Activated T-cell treated with anti-CD3 and anti-CD28 coated beads, Interleukin-2, amount 50 U/mL, for 48 hours (primary cell): Measurements from ENCODE around the gene QRICH2.
"Not testable (repeated sequence)": the region's sequence is repeated elsewhere in the genome, so short reads cannot be mapped to it uniquely, and the experiment has no call there.

Experiments
- DNase-seq, 2 experiments: peaks; one replicate each; pipeline ENCODE4 v3.0.0-alpha.2; 2020

QRICH2 gene

DNA sequence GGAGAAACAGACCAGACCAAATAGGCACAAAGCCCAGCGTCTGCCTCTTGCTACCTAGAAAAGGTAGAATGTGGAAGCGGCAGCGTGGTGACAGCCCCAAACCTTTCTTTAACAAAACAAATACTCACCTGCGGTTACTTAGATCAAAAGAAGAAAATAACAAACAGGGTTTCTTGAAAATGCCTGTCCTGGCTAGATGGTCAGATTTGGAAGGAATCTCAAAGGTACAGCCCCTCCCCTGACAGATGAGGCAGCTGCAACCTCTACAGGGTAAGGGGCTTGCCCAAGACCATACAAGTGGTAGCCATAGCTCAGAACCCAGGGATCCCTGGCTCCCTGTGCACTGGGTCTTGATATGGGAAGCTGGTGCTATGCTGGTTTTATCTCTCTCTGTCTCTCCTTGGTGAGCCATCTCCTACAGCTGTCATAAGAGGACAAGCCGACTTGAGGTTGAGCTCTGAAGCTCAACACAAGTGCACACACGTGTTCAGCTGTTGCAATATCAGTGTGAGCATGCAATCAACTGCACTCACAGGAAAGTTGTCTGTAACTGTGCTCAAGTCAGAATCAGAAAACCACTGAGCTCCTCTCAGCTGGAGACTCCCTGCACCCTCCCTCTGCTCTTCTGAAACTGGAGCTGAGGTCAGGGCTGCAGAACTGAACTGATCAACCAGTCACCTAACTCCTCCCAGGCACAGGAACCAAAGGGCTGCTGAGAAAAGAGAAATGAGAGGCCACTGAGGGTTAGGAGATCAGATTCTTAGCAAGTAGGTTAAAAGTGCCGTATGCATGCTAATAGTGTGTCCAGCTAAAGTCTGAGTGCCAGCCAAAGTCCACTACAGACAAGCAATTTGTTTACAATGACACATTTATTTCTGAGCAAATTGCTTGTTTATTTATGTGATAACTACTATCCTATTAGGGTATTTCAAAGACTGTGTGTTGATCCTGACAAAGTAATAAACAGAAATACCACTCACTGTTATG, 61.7 kb downstream of the QRICH2 start:
- DNase-seq, result peak; percentile 69 to 76

DNA sequence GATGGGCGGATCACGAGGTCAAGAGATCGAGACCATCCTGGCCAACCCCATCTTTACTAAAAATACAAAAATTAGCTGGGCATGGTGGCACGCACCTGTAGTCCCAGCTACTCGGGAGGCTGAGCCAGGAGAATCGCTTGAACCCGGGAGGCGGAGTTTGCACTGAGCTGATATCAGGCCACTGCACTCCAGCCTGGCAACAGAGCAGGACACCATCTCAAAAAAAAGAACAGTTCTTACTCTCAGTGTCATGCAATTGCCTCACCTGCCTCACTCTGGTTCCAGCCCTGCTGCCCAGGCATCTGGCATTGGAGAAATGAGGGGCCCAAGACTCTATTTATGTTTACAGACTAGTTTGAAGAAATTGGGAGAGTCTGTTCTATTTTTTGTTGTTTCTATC, 63.4 kb downstream of the QRICH2 start:
- not testable (repeated sequence) for DNase-seq

DNA sequence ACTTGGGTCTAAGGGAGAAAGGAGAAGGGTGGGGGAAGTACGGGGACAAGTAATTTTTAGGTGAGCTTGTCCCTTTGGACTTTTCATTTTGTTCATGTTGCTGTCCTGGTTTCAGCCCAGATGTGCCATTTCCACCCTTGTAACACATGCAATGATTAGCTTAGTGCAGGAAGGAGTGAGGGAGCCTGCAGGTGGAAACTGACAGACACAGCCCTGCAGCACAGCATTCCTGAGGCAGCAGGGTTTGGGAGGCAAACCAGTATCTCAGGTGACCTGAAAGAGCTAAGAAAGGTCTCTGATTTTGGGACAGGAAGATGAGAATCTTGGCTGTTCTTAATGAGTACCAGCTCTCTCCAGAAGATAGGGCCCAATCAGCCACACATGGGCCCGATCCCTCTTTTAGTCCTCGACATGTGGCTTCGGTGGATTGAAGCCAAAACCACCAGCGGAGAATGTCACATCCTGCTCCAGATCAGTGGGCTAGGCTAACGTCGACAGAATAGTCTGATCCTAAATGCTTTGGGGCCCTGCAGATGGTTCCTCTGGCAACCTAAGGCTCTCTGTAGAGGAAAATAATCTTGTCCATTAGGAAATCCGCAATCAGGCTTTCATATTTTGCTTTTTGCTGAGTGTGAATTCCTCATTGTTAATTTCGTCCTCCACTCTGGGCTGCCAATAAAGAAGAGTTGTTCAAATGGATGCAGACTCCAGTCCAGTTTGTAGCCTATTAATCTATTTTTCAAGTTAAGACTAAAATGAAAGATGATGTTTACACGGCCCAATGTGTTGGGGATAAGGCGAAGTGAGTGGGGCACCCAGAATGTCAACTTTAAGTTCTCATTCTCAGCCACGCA, 64.0 kb downstream of the QRICH2 start:
- peak in 1 of 2 experiments; percentile 21 for DNase-seq

DNA sequence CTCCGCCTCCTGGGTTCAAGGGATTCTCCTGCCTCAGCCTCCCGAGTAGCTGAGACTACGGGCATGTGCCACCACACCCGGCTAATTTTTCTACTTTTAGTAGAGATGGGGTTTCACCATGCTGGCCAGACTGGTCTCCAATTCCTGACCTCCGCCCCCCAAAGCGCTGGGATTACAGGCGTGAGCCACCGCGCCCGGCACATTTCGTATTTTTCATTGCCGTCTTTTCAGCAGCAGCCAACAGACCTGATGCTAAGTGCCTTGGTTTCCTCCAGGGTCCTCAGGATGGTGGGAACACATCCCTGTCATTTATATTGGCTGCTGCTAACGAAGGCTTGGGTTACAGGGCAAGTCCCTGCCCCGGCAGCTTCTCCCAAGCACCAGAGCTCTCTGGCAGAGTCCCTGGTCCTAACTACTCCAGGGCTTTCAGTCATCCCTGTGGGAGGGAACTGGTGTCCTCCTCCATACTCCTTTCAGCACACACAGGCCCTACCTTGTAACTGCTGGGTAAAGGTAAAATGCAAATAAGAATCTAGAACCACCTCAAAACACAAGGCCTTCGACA, 66.3 kb downstream of the QRICH2 start:
- DNase-seq, result peak in 1 of 2 experiments; percentile 18

DNA sequence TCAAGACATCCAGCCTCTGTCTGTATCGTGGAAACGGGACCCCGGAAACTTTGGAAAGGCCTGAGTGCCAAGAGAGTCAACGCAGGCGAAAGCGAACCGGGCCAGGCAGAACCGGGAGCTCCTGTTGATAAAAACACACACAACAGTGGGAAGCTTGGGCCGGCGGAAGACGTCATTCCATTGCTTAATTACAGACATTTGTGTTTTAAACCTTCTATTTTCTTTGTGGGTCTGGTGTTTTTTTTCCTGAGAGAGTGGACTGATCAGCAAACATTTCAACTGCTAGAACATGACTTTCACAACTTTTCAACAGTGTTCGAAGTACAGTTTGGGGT, 66.9 kb downstream of the QRICH2 start:
- DNase-seq, result no peak

DNA sequence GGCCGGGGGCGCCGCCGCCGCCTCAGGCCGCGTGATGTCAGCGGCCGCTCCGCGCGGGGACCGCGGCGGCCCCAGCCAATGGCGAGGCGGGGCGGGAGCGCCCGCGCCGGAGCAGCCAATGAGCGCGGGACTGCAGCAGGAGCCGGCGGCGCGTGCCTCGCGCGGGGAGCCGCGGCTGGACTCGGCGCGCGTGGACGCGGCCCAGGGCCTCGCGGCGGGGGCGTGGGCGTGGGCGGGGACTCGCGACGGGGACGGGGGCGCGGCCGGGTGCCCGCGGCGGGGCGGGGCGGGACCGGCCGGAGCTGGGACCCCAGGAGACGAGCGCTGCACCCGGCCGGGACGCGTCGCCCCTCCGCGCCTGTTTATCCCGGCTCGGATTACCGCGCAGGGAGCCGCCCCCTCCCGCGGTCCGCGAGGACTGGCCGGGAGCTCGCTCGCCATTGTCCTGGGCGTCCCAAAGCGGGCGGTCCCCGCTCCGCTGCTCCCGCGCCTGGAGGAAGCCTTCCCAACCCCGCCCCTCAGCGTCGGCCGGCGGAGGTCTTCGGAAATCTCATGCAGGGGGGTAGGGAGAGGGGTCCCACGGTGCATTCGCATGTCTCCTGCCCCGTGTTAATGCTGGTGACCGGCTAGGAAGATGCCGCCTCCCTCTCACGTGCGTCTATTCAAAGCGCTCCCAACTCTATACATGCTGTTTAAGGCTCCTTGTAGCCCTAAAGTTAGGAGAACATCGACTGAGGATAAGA, 67.4 kb downstream of the QRICH2 start, which contains the start of gene RNF157:
TSS of gene RNF157 (minus strand) at position 33 of the 743 bp plus-strand sequence. CDS start 253 bp downstream, outside the sequence.
- peak; percentile 52 to 72 for DNase-seq

DNA sequence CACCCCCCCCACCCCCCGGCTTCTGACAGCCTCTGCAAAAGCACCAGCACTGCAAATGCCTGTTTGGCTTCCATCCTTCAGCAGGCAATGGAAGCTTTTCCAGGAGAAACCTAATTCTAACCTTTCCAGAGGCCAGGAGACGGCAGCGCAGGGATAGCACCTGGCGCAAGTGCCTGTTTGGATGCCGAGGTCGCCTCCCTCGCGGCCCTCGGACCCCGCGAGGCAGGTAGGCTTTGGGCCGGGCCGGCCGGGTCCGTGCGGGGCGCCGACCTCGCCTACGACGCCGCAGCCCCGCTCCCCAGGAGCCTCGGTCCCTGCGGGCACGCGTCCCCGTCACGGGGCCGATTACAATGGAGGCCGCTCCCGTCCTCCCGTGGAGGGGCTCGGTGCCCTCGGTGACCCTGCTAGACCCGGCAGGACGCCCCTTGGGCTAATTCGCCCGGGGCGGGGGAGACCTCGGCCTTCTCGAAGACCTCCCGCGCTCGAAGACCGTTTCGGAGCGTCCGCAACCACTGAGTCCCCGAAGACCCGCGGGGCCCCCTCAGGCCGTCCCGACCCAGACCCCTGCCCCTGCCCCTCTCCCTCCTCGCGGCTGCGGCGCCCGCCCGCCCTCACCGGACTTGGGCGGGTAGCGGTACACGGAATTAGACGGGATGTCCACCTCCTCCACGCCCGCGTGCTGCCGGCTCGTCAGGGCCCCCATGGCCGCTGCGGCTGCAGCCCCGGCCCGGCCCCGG, 68.4 kb downstream of the QRICH2 start:
- peak; percentile 45 to 54 for DNase-seq

DNA sequence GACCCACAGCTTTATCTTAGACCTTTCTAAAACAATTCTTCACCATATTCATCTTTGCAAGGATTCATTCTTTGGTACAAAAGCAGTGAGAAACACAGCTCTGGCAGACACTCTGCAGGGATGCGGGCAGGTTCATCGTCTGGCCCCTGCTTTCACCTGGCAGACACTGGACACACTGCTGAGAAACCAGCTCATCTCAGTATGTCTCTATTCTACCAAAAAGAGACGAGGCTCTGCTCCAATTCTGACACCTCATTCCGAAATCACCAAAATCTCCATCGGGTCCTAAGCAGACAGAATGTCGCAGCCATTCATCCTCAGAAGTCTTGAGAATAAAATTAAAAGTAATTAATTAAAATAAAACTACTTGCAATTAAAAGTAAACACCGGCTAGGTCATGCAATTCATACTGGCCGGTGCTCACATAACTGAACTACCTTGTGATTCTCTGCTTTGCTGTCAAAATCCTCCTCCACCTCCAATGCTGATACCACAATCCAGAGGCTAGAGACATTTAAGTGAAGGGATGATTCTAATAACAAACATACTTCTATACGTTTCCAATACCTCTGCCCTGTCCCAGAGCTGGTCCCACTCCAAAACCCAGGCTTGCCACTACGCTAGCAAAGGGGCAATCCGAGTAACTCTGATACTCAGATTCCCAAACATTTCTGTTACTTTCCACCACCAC, 69.1 kb downstream of the QRICH2 start:
- DNase-seq, result peak in 1 of 2 experiments; percentile 19

DNA sequence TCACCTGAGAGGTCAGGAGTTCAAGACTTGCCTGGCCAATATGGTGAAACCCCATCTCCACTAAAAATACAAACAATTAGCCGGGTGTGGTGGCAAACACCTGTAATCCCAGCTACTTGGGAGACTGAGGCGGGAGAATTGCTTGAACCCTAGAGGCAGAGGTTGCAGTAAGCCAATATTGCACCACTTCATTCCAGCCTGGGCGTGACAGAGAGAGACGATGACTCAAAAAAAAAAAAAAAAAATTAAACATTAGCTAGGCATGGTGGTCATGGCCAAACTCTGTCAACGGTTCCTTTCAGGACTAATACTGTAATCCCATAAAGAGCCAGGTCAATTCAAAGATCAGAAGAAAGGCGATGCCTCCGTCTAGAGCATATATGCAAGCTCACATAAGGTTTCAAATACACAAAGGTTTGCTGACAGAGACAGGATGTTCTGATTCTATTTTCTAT, 70.2 kb downstream of the QRICH2 start:
- DNase-seq, result peak in 1 of 2 experiments; percentile 13

DNA sequence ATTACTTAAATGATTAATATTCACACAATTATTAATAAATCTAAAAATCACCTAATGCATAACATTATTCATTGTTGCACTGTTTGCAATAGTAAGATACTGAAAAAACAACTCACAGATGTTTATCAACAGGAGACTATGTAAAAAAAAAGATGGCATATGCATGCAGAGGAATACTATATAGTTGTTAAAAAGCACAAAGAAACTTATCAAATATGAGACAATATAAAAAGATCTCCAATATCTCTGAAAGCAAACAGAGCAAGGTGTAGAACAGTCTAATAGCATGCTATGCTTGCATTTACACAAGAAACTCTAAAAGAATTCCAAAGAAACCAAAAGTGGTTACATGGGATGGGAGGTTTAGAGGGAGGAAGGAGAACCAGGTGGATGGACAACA, 71.5 kb downstream of the QRICH2 start:
- no peak for DNase-seq

DNA sequence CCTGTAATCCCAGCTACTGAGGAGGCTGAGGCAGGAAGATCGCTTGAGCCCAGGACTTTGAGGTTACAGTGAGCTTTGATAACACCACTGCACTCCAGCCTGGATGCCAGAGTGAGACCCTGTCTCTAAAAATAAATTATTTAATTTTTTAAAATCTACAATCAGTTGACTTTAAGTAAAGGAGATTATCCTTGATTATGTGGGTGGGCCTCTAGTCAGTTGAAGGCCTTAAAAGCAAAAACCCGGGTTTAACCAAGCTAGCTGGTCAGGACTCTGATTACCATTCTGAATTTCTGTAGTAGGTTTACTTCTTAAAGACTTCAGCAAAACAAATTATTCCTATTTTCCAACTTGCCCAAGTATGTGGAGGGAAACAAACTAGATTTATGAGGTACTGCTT, 72.2 kb downstream of the QRICH2 start:
- DNase-seq, result no peak

DNA sequence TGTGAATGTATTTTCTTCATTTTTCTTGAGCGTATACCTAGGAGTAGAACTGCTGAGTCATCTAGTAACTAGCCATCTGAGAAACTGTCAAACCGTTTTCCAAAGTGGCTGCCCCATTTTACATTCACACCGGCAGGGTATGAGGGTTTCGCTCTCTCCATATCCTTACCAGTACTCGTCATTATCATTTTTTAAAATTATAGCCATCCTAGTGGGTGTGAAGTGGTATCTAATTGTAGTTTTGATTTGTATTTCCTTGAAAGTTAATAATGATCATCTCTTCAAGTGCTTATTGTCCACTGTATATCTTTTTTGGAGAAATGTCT, 73.8 kb downstream of the QRICH2 start:
- DNase-seq, result no peak

DNA sequence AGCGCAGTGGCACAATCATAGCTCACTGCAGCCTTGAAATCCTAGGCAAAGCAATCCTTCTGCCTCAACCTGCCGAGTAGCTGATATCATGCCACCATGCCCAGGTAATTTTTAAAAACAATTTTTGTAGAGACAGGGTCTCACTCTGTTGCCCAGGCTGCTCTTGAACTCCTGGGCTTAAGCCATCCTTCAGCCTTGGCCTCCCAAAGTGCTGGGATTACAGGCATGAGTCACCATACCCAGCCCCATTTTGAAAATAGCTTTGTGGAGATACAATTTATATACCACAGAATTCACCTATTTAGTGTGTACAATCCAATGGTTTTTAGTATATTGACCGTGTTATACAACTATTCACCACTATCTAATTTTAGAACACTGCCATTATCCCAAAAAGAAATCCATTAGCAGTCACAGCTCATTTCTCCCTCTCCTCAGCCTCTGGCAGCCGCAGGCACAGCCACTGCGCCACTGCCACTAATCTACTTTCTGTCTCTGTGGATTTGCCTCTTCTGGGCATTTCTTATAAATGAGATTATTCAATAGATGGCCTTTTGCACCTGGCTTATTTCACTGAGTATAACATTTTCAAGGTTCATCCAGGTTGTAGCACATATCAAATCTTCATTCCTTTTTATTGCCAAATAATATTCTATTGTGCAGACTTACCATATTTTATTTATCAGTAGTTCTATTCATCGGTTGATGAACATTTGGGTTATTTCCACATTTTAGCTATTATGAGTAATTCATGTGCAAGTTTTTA, 74.3 kb downstream of the QRICH2 start:
- no peak for DNase-seq

DNA sequence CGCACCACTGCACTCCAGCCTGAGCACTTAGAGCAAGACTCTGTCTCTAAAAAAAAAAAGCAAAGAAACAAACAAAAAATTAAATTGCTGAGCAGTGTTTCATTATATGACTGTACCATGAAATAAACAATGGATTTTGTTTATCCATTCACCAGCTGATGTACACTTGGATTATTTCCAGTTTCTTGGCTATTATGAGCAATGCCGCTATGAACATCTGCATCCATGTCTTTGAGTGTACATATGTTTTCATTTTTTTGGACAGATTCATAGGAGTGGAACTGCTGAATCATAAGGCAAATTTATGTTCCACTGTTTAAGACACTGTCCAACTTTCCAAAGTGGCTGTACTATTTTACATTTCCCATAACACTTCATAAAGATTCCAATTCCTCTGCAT, 75.7 kb downstream of the QRICH2 start:
- DNase-seq, result no peak

DNA sequence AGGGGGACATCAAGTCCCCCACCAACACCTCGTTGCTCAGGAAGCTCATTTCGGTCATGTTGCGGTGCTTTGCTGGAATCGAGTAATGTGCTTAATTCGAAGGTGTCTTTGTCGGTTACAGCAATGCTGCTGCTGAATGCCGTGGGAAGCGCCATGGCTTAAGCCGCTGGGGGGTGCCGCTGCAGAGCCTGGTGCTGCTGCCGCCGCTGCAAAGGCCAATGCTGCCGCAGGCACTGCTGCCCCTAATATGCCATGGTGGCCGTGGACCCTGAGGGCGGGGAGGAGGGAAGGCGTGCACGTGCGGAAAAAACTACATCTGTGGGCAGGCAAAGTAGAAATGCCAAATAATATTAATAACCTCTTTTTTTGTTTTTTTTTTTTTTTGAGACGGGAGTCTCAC, 81.3 kb downstream of the QRICH2 start:
- DNase-seq, result not testable (repeated sequence)

DNA sequence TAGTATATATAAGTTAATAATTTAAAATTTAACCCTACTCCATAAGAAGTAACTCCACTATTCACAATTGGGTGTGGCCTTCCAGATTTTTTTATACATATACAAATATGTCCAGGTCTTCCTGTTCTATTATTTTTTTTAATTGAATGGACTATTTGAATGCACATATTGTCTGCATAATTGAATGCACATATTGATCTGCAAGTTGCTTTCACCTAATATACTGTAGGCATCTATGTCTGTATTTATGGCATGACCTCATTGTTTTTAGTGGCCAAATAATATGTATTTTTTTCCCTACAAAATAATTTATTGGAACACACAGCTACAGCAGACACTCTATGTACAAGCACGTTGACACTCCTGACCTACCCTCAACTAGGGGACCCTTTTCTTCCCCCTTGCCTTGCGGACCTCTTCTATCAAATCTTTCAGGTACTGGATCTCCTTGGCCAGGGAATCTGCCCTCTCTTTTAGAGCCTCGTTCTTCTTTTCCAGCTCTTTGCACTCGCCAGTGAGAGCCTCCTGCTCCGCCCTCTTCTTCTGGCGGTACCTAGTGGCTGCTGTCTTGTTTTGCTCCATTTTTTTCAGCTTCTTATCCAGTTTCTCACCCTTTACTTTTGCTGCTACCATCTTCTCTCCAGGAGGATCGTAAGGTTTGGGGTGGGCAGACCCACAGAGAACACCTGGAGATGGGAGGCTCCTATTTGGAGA, 82.5 kb downstream of the QRICH2 start:
- DNase-seq, result not testable (repeated sequence)
